Erythroblast (primary cell): Measurements from ENCODE around the gene ZNF618.

Experiments
- DNase-seq, 2 experiments: peaks; one replicate each; lab custom pipeline; 2025; lab: John Stamatoyannopoulos, UW
- GATA1 ChIP-seq: IDR thresholded peaks from 2 replicates; pipeline ENCODE4 v1.6.1; 2011; ENCODE audit warnings: low read depth, mild to moderate bottlenecking, control low read depth, low read length, moderate library complexity
- POLR2A ChIP-seq: IDR thresholded peaks from 2 replicates; pipeline ENCODE4 v1.6.1; 2011; ENCODE audit warnings: mild to moderate bottlenecking, low read length

ZNF618 gene

DNA sequence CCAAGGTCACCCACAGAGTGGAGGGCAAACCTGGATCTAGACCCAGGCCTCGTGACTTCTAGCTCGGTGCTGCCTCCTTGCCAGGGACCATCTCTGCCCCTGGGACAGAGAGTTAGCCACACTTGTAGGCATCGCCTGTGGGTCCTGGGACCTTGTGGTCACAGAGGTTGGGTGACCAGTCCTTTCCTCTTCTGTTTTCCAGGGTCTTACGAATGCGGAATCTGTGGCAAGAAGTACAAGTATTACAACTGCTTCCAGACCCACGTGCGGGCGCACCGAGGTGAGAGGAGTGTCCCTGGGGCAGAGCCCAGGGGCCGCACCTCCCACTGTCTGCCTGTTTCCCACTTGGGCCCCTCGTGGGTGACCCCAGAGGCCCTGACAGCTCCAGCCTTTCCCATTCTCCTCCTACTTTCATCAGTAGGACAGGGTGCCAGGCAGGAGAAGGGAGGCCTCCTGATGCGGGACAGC lies 125.7 kb downstream of the ZNF618 start:
- no peak for TF ChIP-seq POLR2A
- TF ChIP-seq GATA1: no peak
- no peak for DNase-seq

DNA sequence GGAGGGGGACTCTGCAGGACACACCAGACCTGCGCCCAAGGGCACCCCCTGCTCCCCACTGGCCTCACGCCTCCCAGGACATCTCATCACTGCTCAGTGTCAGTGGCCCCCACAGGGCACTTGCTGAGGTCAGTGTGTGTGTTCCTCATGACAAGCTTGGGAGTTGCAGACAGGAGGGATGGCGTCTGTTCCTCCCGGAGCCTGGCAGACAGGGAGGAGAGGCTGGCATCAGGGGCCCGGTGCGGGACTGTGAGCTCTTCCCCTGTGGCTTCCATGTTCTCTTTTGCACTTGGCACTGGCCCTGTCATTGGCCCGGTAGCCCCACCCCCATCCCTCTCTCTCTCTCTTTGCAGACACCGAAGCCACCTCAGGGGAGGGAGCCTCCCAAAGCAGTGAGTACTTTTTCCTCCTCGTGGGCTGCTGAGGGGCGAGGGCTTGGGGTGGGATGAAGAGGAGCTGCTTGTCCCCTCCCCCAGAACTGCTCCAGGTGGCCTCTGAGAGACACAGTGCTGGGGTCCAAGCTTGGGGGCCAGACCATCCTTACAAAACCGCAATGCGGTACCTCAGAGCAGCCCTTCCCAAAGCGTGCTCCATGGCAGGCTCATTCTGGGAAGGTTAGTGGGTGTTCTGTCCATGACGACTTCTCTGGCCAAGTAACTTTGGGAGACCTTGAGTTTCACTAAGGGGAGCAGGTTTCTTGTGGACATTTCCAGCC lies 126.3 kb downstream of the ZNF618 start:
- TF ChIP-seq GATA1: no peak
- no peak for TF ChIP-seq POLR2A
- no peak for DNase-seq

DNA sequence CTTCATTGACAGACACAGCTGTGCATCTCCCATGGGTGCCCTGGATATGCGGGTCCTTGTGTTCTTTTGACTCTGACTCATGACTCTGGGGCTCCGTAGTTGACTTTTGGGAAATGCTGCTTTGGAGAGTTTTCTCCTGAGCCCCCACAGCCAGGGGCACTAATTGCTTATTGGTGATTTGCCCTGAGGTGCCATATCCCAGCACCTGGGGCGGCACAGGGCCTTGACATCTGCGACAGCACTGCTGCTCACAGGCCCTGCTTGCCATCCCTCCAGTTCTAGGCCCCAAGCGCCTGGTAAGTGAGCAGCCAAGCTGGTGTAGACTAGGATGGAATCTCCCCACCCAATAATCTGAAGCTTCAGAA lies 126.9 kb downstream of the ZNF618 start:
- DNase-seq: no peak
- TF ChIP-seq POLR2A: no peak
- TF ChIP-seq GATA1: no peak

DNA sequence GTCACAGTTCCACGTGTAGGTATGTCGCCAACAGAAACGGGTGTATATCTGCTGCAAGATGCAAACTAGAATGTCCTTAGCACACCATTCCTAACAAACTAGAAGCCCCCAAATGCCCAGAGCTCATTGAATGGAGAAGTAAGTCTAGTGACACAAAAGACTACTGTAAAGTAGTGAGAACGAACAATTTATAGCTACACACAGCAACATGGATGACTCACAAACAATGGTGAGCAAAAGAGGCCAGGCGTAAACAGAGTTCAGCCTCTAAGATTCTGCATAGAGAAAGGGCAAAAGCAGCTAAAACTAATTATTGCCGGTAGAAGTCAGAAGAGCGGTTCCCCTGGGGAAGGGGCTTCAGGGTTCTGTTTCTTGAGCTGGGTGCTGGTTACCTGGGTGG lies 127.2 kb downstream of the ZNF618 start:
- TF ChIP-seq POLR2A (no peak), GATA1 (no peak)
- no peak for DNase-seq

DNA sequence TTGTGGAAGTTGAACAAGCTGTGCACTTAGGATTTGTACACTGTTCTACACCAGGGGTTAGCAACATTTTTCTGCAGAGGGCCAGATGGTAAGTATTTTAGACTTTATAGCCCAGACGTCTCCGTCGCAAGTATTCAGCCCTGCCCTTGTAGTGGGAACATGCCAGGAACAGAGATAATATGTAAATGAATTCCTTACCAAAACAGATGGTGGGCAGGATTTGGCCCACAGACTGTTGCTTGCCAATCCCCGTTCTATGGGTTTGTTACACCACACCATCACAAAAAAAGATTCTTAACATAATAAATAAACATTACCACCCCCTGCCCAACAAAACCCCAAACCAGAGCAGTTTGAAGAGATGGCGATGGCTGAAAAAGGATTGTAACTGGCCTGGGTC lies 127.6 kb downstream of the ZNF618 start:
- TF ChIP-seq POLR2A (no peak), GATA1 (no peak)
- no peak for DNase-seq

DNA sequence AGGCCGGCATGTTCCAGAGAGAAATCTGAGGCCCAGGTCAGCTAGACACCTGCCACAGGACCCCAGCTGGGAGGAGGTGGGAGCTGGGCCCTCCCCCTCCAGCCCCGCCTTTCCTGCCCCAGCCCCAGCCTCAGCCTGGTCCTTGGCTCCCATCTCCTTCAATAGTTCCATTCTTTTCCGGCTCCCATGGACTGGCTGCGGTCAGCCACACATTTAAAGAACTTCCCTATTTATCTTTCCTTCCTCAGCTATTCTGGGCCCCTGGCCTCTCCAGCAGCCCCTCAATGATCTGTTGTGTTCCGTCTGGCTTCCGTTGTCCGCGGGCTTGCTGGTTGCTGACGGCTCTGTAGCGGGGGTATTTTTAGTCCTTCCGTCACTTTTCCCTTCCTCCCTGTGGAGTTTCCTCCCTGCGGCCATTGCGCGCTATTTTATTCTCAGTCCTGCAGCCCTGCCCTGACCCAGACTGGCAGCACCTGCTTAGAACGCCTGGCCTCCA lies 128.2 kb downstream of the ZNF618 start:
- no peak for DNase-seq
- TF ChIP-seq GATA1: no peak
- TF ChIP-seq POLR2A: no peak

DNA sequence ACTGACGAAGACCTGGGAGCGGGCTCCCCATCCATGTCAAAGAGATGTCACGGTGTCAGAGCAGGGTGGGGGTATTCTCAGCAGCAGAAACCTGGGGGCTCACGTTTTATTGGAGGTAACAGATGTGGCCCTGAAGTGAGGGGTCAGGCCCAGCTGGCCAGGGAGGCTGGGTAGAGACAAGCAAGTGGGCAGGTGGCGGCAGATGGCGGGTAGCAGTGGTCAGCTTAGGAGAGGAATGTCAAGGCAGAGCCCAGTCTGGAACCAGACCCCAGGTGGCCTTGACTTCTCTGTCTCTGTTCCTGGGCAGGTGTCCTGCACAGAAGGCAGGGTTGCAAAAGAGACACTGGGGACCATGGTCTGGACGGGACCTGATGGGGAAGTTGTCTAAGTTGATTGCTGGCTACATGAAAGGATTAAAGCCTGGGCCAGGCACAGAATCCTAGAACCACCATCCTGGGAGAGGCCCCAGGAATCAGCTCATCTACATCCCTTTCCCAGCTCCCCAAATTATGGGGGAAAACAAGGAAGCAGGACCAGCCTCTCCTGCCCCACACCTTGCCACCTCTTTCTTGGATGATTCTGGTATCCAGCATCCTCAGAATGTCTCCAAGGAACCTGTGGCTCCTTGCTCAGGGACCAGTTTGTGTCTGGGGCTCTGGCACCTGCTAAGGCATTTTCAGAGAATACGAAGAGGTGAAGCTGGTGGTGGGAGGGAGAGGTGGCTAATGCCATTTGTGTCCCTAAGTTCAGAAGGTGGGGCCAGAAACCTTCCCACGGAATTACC lies 129.5 kb downstream of the ZNF618 start:
- DNase-seq: no peak
- no peak for TF ChIP-seq POLR2A
- no peak for TF ChIP-seq GATA1

DNA sequence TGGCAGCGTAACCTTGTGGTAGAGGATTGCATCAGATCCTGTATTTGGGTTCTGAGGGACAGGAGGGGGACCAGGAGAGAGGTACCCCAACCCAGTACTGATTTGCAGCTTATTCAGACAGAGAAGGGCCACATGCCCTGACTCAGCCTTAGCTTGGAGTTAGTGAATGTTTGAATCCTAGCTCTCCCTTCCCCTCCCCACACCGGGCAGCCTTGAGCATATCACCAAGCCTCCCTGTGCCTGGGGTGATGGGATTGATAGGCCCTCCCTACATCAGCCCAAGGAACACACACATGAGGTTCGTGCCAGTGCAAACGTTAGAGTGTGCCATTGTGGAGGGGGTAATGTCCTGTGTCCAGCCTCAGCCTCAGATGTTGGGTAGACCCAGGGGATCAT lies 130.0 kb downstream of the ZNF618 start:
- no peak for TF ChIP-seq POLR2A
- TF ChIP-seq GATA1: no peak
- no peak for DNase-seq

DNA sequence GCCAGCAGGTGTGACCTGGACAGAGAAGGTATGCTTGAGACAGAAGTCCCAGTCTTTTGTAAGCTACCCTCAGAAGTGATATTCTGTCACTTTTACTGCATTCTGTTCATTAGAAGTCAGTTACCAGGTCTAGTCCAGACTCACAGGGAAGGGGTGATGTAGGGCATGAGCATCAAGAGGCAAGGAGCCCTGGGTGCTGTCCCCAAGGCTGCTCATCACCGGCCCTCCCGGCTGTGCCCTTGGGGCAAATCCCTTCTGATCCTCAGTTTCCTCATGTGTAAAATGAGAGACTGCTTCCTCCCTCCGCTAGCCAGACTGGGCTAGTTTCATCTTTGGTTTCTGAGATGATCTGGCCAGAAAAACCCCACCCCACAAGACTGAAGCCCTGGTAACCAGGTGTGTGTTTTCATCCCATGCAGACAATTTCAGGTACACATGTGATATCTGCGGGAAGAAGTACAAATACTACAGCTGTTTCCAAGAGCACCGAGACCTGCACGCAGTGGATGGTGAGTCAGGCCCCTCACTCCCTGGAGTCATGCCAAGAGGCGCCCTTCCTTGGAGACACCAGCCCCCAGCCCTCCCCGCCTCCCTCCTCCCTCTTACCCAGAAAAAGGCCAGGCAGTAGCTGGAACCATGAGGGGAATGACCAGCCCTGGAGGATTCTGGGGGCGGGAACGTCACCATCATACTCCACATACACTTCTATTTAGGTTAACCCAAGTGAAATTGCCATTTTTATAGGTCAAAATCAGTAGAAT lies 131.0 kb downstream of the ZNF618 start:
- DNase-seq: no peak
- TF ChIP-seq GATA1: no peak
- no peak for TF ChIP-seq POLR2A

DNA sequence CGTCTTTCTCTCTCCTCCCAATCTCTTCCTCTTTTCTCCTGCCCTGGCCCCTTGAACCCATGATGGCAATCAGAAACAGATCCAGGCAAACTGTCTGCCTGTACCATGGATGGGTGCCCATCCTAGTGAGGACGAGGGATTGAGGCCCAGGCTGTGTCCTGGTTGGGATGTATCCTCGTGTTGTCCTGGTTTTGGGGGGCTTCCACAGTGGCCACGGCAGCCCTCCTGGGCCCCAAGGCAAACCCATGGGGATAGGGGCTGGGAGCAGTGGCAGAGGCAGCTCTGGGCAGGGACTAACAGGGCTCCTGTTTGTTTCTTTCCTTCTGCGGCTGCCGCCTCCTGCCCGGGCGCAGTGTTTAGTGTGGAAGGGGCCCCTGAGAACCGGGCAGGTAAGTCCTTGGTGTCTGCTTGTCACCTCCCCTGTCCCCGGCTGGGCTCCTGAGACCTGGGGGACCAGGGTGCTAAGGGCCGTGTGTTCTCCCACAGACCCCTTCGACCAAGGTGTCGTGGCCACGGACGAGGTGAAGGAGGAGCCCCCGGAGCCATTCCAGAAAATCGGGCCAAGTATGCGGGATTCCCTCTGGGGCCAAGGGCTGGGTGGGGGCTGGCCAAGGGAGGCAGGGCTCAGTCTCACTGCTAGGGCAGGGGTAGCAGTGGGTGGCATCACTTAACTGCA lies 132.0 kb downstream of the ZNF618 start:
- TF ChIP-seq GATA1: no peak
- no peak for DNase-seq

DNA sequence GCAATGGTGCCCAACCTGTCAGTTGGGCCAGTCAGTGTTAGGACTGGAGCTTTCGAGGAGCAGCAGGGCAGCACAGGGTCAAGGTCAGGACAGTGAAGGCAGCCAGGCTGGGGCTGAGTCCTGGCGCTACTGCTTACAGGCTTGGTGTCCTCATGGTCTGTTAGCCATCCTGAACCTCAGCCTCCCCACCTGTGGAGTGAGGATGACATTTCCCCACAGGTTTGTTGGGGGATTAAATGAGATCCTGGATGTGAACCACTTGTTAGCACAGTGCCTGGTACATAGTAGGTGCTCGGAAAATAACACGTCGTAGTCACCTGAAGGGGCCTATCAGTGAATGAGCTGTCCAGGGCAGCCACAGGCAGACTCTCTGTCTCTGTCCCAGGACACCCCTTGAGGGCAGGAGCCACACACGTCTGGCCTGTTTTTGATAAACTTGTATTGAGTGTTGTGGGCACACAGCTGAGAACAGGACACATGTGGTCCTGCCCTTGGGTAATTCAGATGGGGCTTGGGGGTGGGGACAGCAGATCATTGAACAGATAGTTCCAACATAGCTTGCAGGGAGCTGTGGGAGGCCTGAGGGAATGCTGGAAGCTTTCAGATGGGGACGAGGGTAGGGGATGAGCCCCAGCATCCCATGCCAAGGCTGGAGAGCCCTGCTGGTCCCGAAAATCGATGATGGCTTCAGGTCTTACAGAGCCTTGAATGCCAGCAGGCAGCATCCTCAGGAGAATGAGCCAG lies 132.7 kb downstream of the ZNF618 start:
- DNase-seq: no peak
- no peak for TF ChIP-seq GATA1
- no peak for TF ChIP-seq POLR2A

DNA sequence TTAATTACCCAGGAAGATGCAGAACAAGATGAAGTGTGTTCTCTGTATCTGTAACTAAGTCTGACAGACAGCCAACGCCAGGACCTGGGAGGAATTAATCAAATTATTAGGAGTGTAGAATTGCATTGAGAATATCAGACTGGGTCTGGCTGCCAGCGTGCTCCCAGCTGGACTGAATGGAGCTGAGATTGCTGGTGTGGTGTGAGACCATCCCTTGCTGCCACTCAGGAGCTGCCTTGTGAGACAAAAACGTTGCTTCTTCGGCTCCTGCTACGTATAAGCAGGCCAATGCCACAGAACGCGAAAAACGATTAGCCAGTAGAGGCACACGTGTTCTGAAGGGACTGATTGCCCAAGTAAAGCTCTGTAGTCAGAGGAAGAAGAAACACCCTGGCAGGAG lies 135.2 kb downstream of the ZNF618 start:
- DNase-seq: no peak
- no peak for TF ChIP-seq POLR2A
- TF ChIP-seq GATA1: no peak

DNA sequence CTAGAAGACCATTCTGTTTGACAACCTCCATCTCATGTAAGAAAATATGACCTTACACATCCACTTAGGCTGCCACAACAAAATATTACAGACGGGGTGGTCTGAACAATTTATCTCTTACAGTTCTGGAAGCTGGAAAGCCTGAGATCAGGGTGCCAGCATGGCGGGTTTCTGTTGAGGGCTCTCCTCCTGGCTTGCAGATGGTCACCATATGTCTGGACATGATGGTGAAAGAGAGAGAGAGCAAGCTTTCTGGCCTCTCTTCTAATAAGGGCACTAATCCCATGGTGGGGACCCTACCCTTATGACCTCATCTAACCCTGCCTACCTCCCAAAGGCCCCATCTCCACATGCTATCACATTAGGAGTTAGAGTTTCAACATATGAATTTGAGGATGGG lies 136.0 kb downstream of the ZNF618 start:
- no peak for DNase-seq
- no peak for TF ChIP-seq POLR2A
- no peak for TF ChIP-seq GATA1

DNA sequence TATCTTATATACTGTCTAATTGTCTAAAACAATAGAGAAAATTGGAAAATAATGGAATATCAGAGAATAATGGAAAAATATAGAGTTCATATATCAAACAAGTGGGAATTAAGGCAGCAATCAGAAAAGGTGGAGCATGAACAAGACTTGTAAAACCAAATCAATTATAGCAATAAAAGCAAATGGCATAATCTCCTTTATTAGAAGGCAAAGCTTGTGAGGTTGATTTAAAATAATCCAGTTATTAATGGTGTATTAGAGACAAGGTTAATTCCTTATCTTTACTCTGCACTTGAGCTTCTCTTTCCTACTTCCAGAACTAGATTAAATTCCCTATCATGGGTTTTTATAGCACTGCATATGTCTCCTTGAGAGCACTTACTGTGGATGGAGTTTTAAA lies 137.9 kb downstream of the ZNF618 start:
- TF ChIP-seq GATA1 (no peak), POLR2A (no peak)
- no peak for DNase-seq
